ENCODE data around the gene HAUS3.

The HAUS3 gene

DNA sequence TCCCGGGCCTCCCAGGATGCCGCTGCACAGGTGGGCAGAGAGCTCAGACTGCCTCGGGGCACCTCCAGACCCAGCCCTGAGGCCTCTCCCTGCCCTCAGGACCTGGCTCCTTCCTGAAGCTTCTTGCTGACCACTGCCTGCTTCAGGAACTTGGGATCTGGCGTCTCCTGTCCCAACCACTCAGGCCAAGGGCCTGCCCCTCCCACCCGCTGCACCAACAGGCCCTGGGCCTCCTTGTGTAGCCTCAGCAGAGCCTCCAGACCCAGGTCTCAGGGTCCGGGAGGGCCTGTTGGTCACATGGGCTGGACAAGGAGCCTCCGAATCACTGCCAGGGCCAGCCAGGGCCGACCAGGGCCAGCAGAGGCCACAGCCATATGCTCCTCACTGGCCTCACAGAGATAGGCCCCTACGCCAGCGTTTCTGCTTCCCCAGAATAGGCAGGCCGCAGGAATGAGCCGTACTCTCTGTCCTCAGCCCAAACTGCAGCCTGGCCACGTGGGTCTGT is 17.2 kb upstream of the HAUS3 start:
- TF ChIP-seq, protein P1, sequence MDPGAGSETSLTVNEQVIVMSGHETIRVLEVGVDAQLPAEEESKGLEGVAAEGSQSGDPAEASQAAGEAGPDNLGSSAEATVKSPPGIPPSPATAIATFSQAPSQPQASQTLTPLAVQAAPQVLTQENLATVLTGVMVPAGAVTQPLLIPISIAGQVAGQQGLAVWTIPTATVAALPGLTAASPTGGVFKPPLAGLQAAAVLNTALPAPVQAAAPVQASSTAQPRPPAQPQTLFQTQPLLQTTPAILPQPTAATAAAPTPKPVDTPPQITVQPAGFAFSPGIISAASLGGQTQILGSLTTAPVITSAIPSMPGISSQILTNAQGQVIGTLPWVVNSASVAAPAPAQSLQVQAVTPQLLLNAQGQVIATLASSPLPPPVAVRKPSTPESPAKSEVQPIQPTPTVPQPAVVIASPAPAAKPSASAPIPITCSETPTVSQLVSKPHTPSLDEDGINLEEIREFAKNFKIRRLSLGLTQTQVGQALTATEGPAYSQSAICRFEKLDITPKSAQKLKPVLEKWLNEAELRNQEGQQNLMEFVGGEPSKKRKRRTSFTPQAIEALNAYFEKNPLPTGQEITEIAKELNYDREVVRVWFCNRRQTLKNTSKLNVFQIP (CRISPR knock-in tag; IDR thresholded peaks at IDR 0.05; ENCODE audit: borderline replicate concordance, low read depth), result no peak
- no peak for TF ChIP-seq ZFP30 (CRISPR knock-in tag; IDR thresholded peaks at IDR 0.05)
- TF ChIP-seq RARB (CRISPR knock-in tag; IDR thresholded peaks at IDR 0.05), result no peak
- no peak for TF ChIP-seq TSHZ2 (CRISPR knock-in tag; IDR thresholded peaks at IDR 0.05)
- TF ChIP-seq TOX (CRISPR knock-in tag; IDR thresholded peaks at IDR 0.05; ENCODE audit: borderline replicate concordance), result no peak
- TF ChIP-seq OSR1 (CRISPR knock-in tag; IDR thresholded peaks at IDR 0.05), result no peak
- TF ChIP-seq ZNF70 (CRISPR knock-in tag; IDR thresholded peaks at IDR 0.05), result no peak
- TF ChIP-seq ZFP3 (CRISPR knock-in tag; IDR thresholded peaks at IDR 0.05), result no peak
- no peak for TF ChIP-seq SNAI2 (CRISPR knock-in tag; IDR thresholded peaks at IDR 0.05)
- no peak for TF ChIP-seq ISL1 (CRISPR knock-in tag; IDR thresholded peaks at IDR 0.05)
- TF ChIP-seq GLIS3 (CRISPR knock-in tag; IDR thresholded peaks at IDR 0.05), result no peak
- no peak for TF ChIP-seq PATZ1 (CRISPR knock-in tag; IDR thresholded peaks at IDR 0.05; ENCODE audit: borderline replicate concordance)
- no peak for TF ChIP-seq ZNF565 (CRISPR knock-in tag; conservative IDR thresholded peaks at IDR 0.05; ENCODE audit: low read depth)
- no peak for TF ChIP-seq TCF4 (CRISPR knock-in tag; IDR thresholded peaks at IDR 0.05; ENCODE audit: borderline replicate concordance)
- no peak for TF ChIP-seq CREB5 (CRISPR knock-in tag; IDR thresholded peaks at IDR 0.05; ENCODE audit: low read depth)
- TF ChIP-seq ZC3H10 (CRISPR knock-in tag; IDR thresholded peaks at IDR 0.05), result no peak
- no peak for TF ChIP-seq CSDC2 (CRISPR knock-in tag; IDR thresholded peaks at IDR 0.05)
- no peak for TF ChIP-seq ARNTL (CRISPR knock-in tag; IDR thresholded peaks at IDR 0.05; ENCODE audit: borderline replicate concordance, low read depth)
- no peak for TF ChIP-seq ZNF8 (CRISPR knock-in tag; IDR thresholded peaks at IDR 0.05)
- ATAC-seq, result no peak

- ATAC-seq, result no peak
- TF ChIP-seq TOX (CRISPR knock-in tag; IDR thresholded peaks at IDR 0.05; ENCODE audit: borderline replicate concordance) (no peak), RARB (CRISPR knock-in tag; IDR thresholded peaks at IDR 0.05) (no peak), ZNF565 (CRISPR knock-in tag; conservative IDR thresholded peaks at IDR 0.05; ENCODE audit: low read depth) (no peak), ZFP30 (CRISPR knock-in tag; IDR thresholded peaks at IDR 0.05) (no peak), CREB5 (CRISPR knock-in tag; IDR thresholded peaks at IDR 0.05; ENCODE audit: low read depth) (no peak), ZNF70 (CRISPR knock-in tag; IDR thresholded peaks at IDR 0.05) (no peak), TCF4 (CRISPR knock-in tag; IDR thresholded peaks at IDR 0.05; ENCODE audit: borderline replicate concordance) (no peak), ZC3H10 (CRISPR knock-in tag; IDR thresholded peaks at IDR 0.05) (no peak), PATZ1 (CRISPR knock-in tag; IDR thresholded peaks at IDR 0.05; ENCODE audit: borderline replicate concordance) (no peak), ISL1 (CRISPR knock-in tag; IDR thresholded peaks at IDR 0.05) (no peak), PPARA (CRISPR knock-in tag; IDR thresholded peaks at IDR 0.05; ENCODE audit: borderline replicate concordance) (no peak), CSDC2 (CRISPR knock-in tag; IDR thresholded peaks at IDR 0.05) (no peak), OSR1 (CRISPR knock-in tag; IDR thresholded peaks at IDR 0.05) (no peak), SNAI2 (CRISPR knock-in tag; IDR thresholded peaks at IDR 0.05) (no peak), CSRNP3 (CRISPR knock-in tag; IDR thresholded peaks at IDR 0.05) (no peak), ARNTL (CRISPR knock-in tag; IDR thresholded peaks at IDR 0.05; ENCODE audit: borderline replicate concordance, low read depth) (no peak), ESRRG (CRISPR knock-in tag; IDR thresholded peaks at IDR 0.05) (no peak), GLIS3 (CRISPR knock-in tag; IDR thresholded peaks at IDR 0.05) (no peak)
- TF ChIP-seq, protein P1 (CRISPR knock-in tag; IDR thresholded peaks at IDR 0.05; ENCODE audit: borderline replicate concordance, low read depth), result no peak
Observed at GRCh38 chr4:2258091-2259035, 16.4 kb upstream of the HAUS3 start.

Data from SK-N-SH treated with all-trans-retinoic acid at 6 μM for 48 hours (cell line).